Hepatocyte (in vitro differentiated cells): ENCODE data around the gene SLC16A5. TPM values are rescaled to one million over a fixed set of nuclear protein-coding genes. Genes with fewer than 3 reads are reported as not detected.

Experiments used
- DNase-seq: peaks from one replicate; pipeline ENCODE4 v3.0.0-alpha.2; 2016; ENCODE audit warnings: low spot score
- H2AFZ ChIP-seq: fragments of 200-600 bp; sonication (generic); 2 replicates; pipeline ENCODE4 v1.6.0; 2016; ENCODE audit warnings: antibody characterized with exemption, mild to moderate bottlenecking
- H3K27ac ChIP-seq: fragments of 200-600 bp; sonication (generic); 2 replicates; pipeline ENCODE4 v1.5.1; 2016; ENCODE audit warnings: mild to moderate bottlenecking
- H3K27me3 ChIP-seq: fragments of 200-600 bp; sonication (generic); 2 replicates; pipeline ENCODE4 v1.6.1; 2016
- H3K36me3 ChIP-seq: fragments of 200-600 bp; sonication (generic); replicated peaks from 2 replicates; pipeline ENCODE4 v1.5.1; 2016; ENCODE audit warnings: low read depth; ENCODE audit not compliant: insufficient read depth
- H3K4me1 ChIP-seq: fragments of 200-600 bp; sonication (generic); 2 replicates; pipeline ENCODE4 v1.5.1; 2016; ENCODE audit warnings: mild to moderate bottlenecking, moderate library complexity; ENCODE audit not compliant: insufficient read depth
- H3K4me2 ChIP-seq: fragments of 200-600 bp; sonication (generic); 2 replicates; pipeline ENCODE4 v1.6.0; 2016
- H3K4me3 ChIP-seq: fragments of 200-600 bp; sonication (generic); 2 replicates; pipeline ENCODE4 v1.5.1; 2016; ENCODE audit warnings: mild to moderate bottlenecking
- H3K79me2 ChIP-seq: fragments of 200-600 bp; sonication (generic); 2 replicates; pipeline ENCODE4 v1.6.0; 2017; ENCODE audit warnings: mild to moderate bottlenecking
- H3K9me2 ChIP-seq: fragments of 200-600 bp; sonication (generic); replicated peaks from 2 replicates; pipeline ENCODE4 v1.6.0; 2017; ENCODE audit warnings: mild to moderate bottlenecking; ENCODE audit not compliant: insufficient read depth
- H3K9me3 ChIP-seq: fragments of 200-600 bp; sonication (generic); 2 replicates; pipeline ENCODE4 v1.5.1; 2016; ENCODE audit warnings: low read depth, mild to moderate bottlenecking
- H4K20me1 ChIP-seq: fragments of 200-600 bp; sonication (generic); 2 replicates; pipeline ENCODE4 v1.6.0; 2016; ENCODE audit warnings: mild to moderate bottlenecking; ENCODE audit not compliant: insufficient read depth, poor library complexity, severe bottlenecking
- EZH2 ChIP-seq: fragments of 200-600 bp; sonication (generic); IDR thresholded peaks from 2 replicates; pipeline ENCODE4 v1.6.1; 2016; ENCODE audit warnings: antibody characterized with exemption, mild to moderate bottlenecking, borderline replicate concordance
- EZH2phosphoT487 ChIP-seq: fragments of 200-600 bp; sonication (generic); IDR thresholded peaks from one replicate; pipeline ENCODE4 v1.6.1; 2018; ENCODE audit warnings: antibody characterized with exemption, mild to moderate bottlenecking, low read depth, moderate library complexity; ENCODE audit not compliant: unreplicated experiment, severe bottlenecking
- WGBS: methylation state at CpG from one replicate; pipeline ENCODE4 v1.1.6; 2016; ENCODE audit warnings: low lambda C conversion rate; ENCODE audit errors: missing lambda C conversion rate; 5-methylcytosine and 5-hydroxymethylcytosine counted together
- polyA plus RNA-seq: library from polyadenylated mRNA; unstranded; fragments of >200 nt; fragmentation: Nextera tagmentation; extraction: Ambion mirVana; gene quantifications from 2 replicates; pipeline ENCODE4 v1.2.1, GENCODE V29; 2016
- total RNA-seq: library from RNA; depleted of rRNA; stranded (reverse); fragments of >200 nt; gene quantifications from 2 replicates; pipeline ENCODE4 v1.2.3, GENCODE V29; 2014
- TF ChIP-seq, protein P1 (sequence below): fragments of 200-600 bp; sonication (generic); IDR thresholded peaks from 2 replicates; pipeline ENCODE4 v1.5.1; 2016; ENCODE audit warnings: antibody characterized with exemption, mild to moderate bottlenecking; ENCODE audit not compliant: poor library complexity

Gene SLC16A5
- total and polyA plus RNA-seq, 2 experiments from 2014 or later, result 11.9 to 12.8 TPM

DNA sequence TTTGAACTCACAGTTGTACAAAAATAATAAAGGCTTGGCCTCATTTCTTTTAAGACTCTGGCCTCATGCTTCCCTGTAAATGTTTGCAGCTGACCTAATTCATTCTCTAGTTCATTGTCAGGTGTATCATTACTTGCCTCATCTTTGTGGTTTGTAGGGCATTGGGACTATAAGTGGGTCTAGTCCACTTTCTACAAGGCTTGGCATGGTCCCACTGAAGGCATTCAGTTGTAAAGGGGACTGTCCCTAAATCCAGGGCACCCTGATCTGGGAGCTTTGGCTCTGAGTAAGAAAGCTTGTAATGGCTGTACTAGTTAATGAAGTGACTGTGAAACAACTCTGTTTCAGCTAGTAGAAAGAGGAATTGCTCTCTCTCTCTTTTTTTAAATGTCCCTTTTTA, 38.0 kb upstream of the SLC16A5 start:
- no peak for DNase-seq
- no peaks in the 10 kb centered on the region for H3K27me3 ChIP-seq
- no peaks in the 10 kb centered on the region for H3K9me3 ChIP-seq
- no peaks in the 10 kb centered on the region for H4K20me1 ChIP-seq
- peaks cover 10% of the 10 kb centered on the region for H3K4me1 ChIP-seq
- H3K36me3 ChIP-seq, result no peaks in the 10 kb centered on the region
- H3K4me3 ChIP-seq, result no peak overlapping the region
- no peak overlapping the region for H3K4me2 ChIP-seq
- TF ChIP-seq, protein P1, sequence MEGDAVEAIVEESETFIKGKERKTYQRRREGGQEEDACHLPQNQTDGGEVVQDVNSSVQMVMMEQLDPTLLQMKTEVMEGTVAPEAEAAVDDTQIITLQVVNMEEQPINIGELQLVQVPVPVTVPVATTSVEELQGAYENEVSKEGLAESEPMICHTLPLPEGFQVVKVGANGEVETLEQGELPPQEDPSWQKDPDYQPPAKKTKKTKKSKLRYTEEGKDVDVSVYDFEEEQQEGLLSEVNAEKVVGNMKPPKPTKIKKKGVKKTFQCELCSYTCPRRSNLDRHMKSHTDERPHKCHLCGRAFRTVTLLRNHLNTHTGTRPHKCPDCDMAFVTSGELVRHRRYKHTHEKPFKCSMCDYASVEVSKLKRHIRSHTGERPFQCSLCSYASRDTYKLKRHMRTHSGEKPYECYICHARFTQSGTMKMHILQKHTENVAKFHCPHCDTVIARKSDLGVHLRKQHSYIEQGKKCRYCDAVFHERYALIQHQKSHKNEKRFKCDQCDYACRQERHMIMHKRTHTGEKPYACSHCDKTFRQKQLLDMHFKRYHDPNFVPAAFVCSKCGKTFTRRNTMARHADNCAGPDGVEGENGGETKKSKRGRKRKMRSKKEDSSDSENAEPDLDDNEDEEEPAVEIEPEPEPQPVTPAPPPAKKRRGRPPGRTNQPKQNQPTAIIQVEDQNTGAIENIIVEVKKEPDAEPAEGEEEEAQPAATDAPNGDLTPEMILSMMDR, result no peak
- TF ChIP-seq EZH2 (no peak), EZH2phosphoT487 (no peak)
- no peak overlapping the region for H3K27ac ChIP-seq
- H3K79me2 ChIP-seq, result peaks cover 47% of the 10 kb centered on the region
- H2AFZ ChIP-seq, result no peak overlapping the region
- H3K9me2 ChIP-seq, result no peaks in the 10 kb centered on the region

DNA sequence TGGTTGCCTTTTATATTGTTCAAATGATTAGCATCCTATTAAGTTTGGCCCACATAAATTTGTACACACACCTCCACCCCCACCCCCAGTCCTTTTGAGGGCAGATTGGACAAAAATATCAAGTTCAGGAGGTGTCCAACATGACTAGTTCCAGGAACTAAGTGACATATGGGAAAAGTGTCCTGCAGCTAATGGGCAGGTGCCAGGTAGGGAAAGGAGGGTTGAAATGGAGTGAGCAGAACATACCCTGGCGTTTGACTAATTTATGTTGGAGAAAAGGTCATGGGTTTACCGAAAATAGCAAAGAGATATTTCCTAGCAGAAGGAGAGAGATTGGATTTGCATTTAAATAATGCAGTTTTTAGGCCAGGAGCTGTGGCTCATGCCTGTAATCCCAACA, 35.8 kb upstream of the SLC16A5 start:
- H3K9me2 ChIP-seq, result no peaks in the 10 kb centered on the region
- no peaks in the 10 kb centered on the region for H4K20me1 ChIP-seq
- 96% methylated on average over 2 of the region's 2 CpGs for WGBS
- no peak for TF ChIP-seq EZH2phosphoT487
- no peak for TF ChIP-seq EZH2
- TF ChIP-seq, protein P1, result no peak
- H3K4me1 ChIP-seq, result peaks cover 5% of the 10 kb centered on the region
- peaks cover 44% of the 10 kb centered on the region for H3K79me2 ChIP-seq
- H2AFZ ChIP-seq, result no peak overlapping the region
- H3K4me2 ChIP-seq, result no peak overlapping the region
- H3K27ac ChIP-seq, result no peak overlapping the region
- no peak overlapping the region for H3K4me3 ChIP-seq
- no peak for DNase-seq
- H3K9me3 ChIP-seq, result no peaks in the 10 kb centered on the region
- H3K27me3 ChIP-seq, result no peaks in the 10 kb centered on the region
- H3K36me3 ChIP-seq, result no peaks in the 10 kb centered on the region

DNA sequence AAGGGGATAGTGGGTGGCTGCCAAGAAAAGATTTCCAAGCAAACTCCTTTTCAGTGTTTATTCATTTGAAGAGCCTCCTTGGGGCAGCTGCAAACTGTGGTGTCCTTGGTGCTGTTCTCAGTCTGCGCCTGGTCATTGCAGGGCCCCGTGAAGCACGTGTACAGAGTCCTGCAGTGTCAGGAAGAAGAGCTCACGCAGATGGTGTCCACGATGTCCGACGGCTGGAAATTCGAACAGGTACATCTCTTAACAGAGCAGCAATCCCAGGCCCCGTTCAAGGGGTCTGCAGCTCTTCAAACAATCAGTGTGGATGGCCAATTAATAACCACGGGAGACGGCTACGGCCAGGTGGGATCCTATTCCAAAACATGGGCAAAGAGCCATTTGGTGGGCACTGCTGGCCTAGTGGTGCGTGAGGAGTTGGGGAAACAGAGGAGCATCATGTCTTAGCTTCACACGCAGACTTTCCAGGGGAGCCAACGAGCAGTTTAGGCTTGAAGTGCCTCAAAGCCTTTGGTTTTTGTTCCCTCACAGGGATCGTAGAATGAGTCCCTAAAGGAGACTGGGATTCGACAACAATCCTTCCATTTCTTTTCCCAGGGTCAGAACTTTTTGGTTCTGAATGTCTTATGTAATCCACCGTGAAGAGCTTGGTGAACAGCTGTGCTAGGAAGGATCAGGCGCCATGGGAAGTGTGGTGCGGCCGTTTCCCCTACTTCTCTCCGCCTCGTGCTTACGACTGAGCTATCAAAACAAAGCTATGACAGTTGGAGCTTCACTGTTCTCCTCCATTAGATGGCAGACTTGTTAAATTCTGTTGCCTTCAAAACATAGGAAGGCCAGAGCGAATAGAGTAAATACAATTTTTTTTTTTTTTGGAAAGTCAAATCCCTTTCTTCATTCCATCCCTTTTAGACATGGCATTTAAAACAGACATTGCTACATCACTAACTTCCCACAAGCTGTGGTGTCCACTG, 28.1 kb upstream of the SLC16A5 start:
- H3K27me3 ChIP-seq, result no peaks in the 10 kb centered on the region
- DNase-seq, result peak; percentile 69
- H4K20me1 ChIP-seq, result no peaks in the 10 kb centered on the region
- H3K4me1 ChIP-seq, result no peaks in the 10 kb centered on the region
- H2AFZ ChIP-seq, result no peak overlapping the region
- no peak overlapping the region for H3K4me2 ChIP-seq
- H3K27ac ChIP-seq, result no peak overlapping the region
- H3K9me3 ChIP-seq, result no peaks in the 10 kb centered on the region
- H3K9me2 ChIP-seq, result no peaks in the 10 kb centered on the region
- 71% methylated on average over 25 of the region's 25 CpGs for WGBS
- H3K4me3 ChIP-seq, result no peak overlapping the region
- peaks cover 11% of the 10 kb centered on the region for H3K79me2 ChIP-seq
- TF ChIP-seq, protein P1, result peak; percentile 61
- TF ChIP-seq EZH2phosphoT487, result no peak
- H3K36me3 ChIP-seq, result no peaks in the 10 kb centered on the region
